ENCODE data around the gene FGD5.

Gene FGD5

DNA sequence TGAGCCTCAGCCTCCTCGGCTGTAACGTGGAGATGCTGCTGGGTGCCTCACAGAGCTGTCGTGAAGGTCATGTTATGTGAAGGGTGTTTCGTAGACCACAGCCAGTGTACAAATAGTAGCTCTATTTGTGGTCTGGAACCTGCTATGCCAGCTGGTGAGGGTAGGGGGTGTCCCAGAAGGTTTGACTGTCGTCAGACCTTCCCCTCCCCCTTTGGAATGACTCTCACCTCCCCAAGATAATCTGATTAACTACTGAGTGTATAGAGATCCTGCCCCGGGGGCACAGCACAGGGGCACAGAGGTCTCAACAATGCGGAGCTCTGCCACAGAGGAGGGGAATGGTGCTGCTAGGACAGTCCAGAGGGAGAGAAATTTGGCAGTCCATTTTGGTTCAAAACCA lies 20.5 kb downstream of the FGD5 start:
- Histone ChIP-seq H3K27ac (ENCODE audit: low read length) (no peak overlapping the region), H2AFZ (ENCODE audit: low read depth, low read length) (no peak overlapping the region), H3K4me2 (ENCODE audit: insufficient read depth, low read length) (no peak overlapping the region), H3K27me3 (ENCODE audit: insufficient read depth, low read length, poor library complexity) (peaks cover under 1% of the 10 kb centered on the region), H3K9me3 (ENCODE audit: insufficient read depth, low read length, severe bottlenecking) (no peaks in the 10 kb centered on the region), H3K79me2 (ENCODE audit: insufficient read depth, low read length) (no peaks in the 10 kb centered on the region), H3K4me1 (ENCODE audit: insufficient read depth, low read length) (peaks cover 9% of the 10 kb centered on the region), H3K36me3 (ENCODE audit: insufficient read depth, low read length) (no peaks in the 10 kb centered on the region), H3K9ac (ENCODE audit: low read depth, low read length) (no peak overlapping the region), H4K20me1 (ENCODE audit: insufficient read depth, low read length) (no peaks in the 10 kb centered on the region), H3K4me3 (ENCODE audit: low read depth in 1 of 2, low read length in 2 of 2) (no peak overlapping the region)
- no peak for TF ChIP-seq EZH2 (IDR thresholded peaks at IDR 0.05; ENCODE audit: borderline replicate concordance, low read depth, low read length, severe bottlenecking)
- TF ChIP-seq, protein P1, sequence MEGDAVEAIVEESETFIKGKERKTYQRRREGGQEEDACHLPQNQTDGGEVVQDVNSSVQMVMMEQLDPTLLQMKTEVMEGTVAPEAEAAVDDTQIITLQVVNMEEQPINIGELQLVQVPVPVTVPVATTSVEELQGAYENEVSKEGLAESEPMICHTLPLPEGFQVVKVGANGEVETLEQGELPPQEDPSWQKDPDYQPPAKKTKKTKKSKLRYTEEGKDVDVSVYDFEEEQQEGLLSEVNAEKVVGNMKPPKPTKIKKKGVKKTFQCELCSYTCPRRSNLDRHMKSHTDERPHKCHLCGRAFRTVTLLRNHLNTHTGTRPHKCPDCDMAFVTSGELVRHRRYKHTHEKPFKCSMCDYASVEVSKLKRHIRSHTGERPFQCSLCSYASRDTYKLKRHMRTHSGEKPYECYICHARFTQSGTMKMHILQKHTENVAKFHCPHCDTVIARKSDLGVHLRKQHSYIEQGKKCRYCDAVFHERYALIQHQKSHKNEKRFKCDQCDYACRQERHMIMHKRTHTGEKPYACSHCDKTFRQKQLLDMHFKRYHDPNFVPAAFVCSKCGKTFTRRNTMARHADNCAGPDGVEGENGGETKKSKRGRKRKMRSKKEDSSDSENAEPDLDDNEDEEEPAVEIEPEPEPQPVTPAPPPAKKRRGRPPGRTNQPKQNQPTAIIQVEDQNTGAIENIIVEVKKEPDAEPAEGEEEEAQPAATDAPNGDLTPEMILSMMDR (IDR thresholded peaks at IDR 0.05; ENCODE audit: borderline replicate concordance, extremely low read depth, low read length, poor library complexity, severe bottlenecking), result no peak
- DNase-seq, result peak; percentile 45
- peak; percentile 74 for ATAC-seq (ENCODE audit: insufficient read depth, low read depth)

DNA sequence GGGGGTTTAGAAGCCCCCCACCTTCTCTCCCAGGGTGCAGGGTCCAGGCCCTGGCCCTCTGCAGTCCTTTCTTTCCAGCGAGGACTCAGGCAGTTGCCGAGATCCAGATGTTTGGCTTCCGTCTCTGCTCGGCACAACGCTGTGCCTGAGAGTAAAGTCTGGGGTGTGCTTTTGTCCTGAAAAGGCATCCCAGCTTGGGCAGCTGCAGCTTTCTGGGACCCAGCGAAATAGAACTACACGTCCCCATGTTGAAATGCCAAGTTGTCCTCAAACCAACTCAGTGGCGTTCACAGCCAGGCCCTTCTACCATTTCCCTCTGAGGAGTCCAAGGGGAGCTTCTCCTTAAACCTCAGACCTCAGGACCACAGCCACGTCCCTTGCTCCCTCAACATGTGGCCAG lies 23.1 kb downstream of the FGD5 start:
- H3K4me3 ChIP-seq (ENCODE audit: low read depth in 1 of 2, low read length in 2 of 2), result no peak overlapping the region
- H3K79me2 ChIP-seq (ENCODE audit: insufficient read depth, low read length), result no peaks in the 10 kb centered on the region
- no peak for ATAC-seq (ENCODE audit: insufficient read depth, low read depth)
- DNase-seq, result no peak
- no peaks in the 10 kb centered on the region for H4K20me1 ChIP-seq (ENCODE audit: insufficient read depth, low read length)
- H2AFZ ChIP-seq (ENCODE audit: low read depth, low read length), result no peak overlapping the region
- no peaks in the 10 kb centered on the region for H3K9me3 ChIP-seq (ENCODE audit: insufficient read depth, low read length, severe bottlenecking)
- no peak overlapping the region for H3K4me2 ChIP-seq (ENCODE audit: insufficient read depth, low read length)
- no peak for TF ChIP-seq EZH2 (IDR thresholded peaks at IDR 0.05; ENCODE audit: borderline replicate concordance, low read depth, low read length, severe bottlenecking)
- TF ChIP-seq, protein P1 (IDR thresholded peaks at IDR 0.05; ENCODE audit: borderline replicate concordance, extremely low read depth, low read length, poor library complexity, severe bottlenecking), result no peak
- H3K36me3 ChIP-seq (ENCODE audit: insufficient read depth, low read length), result no peaks in the 10 kb centered on the region
- H3K27ac ChIP-seq (ENCODE audit: low read length), result no peak overlapping the region
- peaks cover 3% of the 10 kb centered on the region for H3K27me3 ChIP-seq (ENCODE audit: insufficient read depth, low read length, poor library complexity)
- H3K4me1 ChIP-seq (ENCODE audit: insufficient read depth, low read length), result peaks cover 9% of the 10 kb centered on the region
- H3K9ac ChIP-seq (ENCODE audit: low read depth, low read length), result no peak overlapping the region

GRCh38 chr3:14842277-14842676 lies 23.5 kb downstream of the FGD5 start:
- Histone ChIP-seq H3K9me3 (ENCODE audit: insufficient read depth, low read length, severe bottlenecking) (no peaks in the 10 kb centered on the region), H3K27ac (ENCODE audit: low read length) (no peak overlapping the region), H3K36me3 (ENCODE audit: insufficient read depth, low read length) (no peaks in the 10 kb centered on the region), H3K9ac (ENCODE audit: low read depth, low read length) (no peak overlapping the region), H3K27me3 (ENCODE audit: insufficient read depth, low read length, poor library complexity) (peaks cover 3% of the 10 kb centered on the region), H4K20me1 (ENCODE audit: insufficient read depth, low read length) (no peaks in the 10 kb centered on the region), H3K4me3 (ENCODE audit: low read depth in 1 of 2, low read length in 2 of 2) (no peak overlapping the region), H2AFZ (ENCODE audit: low read depth, low read length) (no peak overlapping the region), H3K4me2 (ENCODE audit: insufficient read depth, low read length) (no peak overlapping the region), H3K4me1 (ENCODE audit: insufficient read depth, low read length) (peaks cover 9% of the 10 kb centered on the region), H3K79me2 (ENCODE audit: insufficient read depth, low read length) (no peaks in the 10 kb centered on the region)
- DNase-seq (no peak), ATAC-seq (ENCODE audit: insufficient read depth, low read depth) (no peak)
- TF ChIP-seq, protein P1 (IDR thresholded peaks at IDR 0.05; ENCODE audit: borderline replicate concordance, extremely low read depth, low read length, poor library complexity, severe bottlenecking), result no peak
- no peak for TF ChIP-seq EZH2 (IDR thresholded peaks at IDR 0.05; ENCODE audit: borderline replicate concordance, low read depth, low read length, severe bottlenecking)

DNA sequence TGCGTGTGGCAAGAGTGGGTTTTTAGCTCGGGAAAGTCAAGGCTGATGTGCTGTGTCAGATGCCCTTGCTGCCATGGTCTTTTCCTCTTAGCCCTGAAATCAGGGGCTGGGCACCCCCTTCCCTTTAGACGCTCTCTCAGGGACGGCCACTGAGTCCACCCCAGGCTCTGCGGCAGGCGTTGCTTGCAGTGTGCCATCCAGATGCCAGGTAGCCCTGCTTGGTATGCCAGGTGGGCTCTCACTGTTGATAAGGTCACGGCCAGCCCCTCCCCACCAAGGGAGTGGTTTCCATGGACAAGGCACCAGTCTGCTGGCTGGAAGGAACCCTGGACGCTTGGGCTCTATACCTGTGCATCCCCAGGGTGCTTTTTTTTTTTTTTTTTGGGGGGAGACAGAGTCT lies 24.6 kb downstream of the FGD5 start:
- Histone ChIP-seq H3K27ac (ENCODE audit: low read length) (no peak overlapping the region), H3K9me3 (ENCODE audit: insufficient read depth, low read length, severe bottlenecking) (no peaks in the 10 kb centered on the region), H3K36me3 (ENCODE audit: insufficient read depth, low read length) (no peaks in the 10 kb centered on the region), H3K4me2 (ENCODE audit: insufficient read depth, low read length) (no peak overlapping the region), H3K27me3 (ENCODE audit: insufficient read depth, low read length, poor library complexity) (peaks cover 3% of the 10 kb centered on the region), H3K79me2 (ENCODE audit: insufficient read depth, low read length) (no peaks in the 10 kb centered on the region), H3K9ac (ENCODE audit: low read depth, low read length) (no peak overlapping the region), H3K4me1 (ENCODE audit: insufficient read depth, low read length) (peaks cover 16% of the 10 kb centered on the region), H4K20me1 (ENCODE audit: insufficient read depth, low read length) (no peaks in the 10 kb centered on the region), H3K4me3 (ENCODE audit: low read depth in 1 of 2, low read length in 2 of 2) (no peak overlapping the region), H2AFZ (ENCODE audit: low read depth, low read length) (no peak overlapping the region)
- ATAC-seq (ENCODE audit: insufficient read depth, low read depth), result no peak
- no peak for DNase-seq
- no peak for TF ChIP-seq EZH2 (IDR thresholded peaks at IDR 0.05; ENCODE audit: borderline replicate concordance, low read depth, low read length, severe bottlenecking)
- TF ChIP-seq, protein P1 (IDR thresholded peaks at IDR 0.05; ENCODE audit: borderline replicate concordance, extremely low read depth, low read length, poor library complexity, severe bottlenecking), result no peak

Data from DND-41 (cell line).